WTC11 (cell line): ENCODE results near the gene RPS6KC1. TPM values are rescaled to one million over a fixed set of nuclear protein-coding genes. Genes with fewer than 3 reads are reported as not detected.

Experiments
- ATAC-seq: fragments of 200-7000 bp; cut with Tn5 transposase; 2 replicates; pipeline ENCODE4 v1.10.0; 2021; ENCODE audit warnings: mild to moderate bottlenecking, moderate library complexity
- CTCF ChIA-PET: fragments of 300-600 bp; sonication (Branson Sonifier 250); formaldehyde crosslinking; loops from one replicate; lab custom pipeline; 2021; ENCODE audit warnings: antibody characterized with exemption; lab: Charles Lee
- POLR2A ChIA-PET: fragments of 350-600 bp; sonication (Branson Sonifier 250); formaldehyde crosslinking; loops from one replicate; lab custom pipeline; 2021; ENCODE audit warnings: antibody characterized with exemption; lab: Charles Lee
- DNase-seq: peaks from one replicate; pipeline ENCODE4 v3.0.0; 2021; ENCODE audit warnings: low spot score
- H3K27ac Mint-ChIP-seq: 2 replicates; pipeline ENCODE4 v1.8.0; 2021; ENCODE audit warnings: mixed read lengths
- H3K27me3 Mint-ChIP-seq: 2 replicates; pipeline ENCODE4 v1.8.0; 2021; ENCODE audit warnings: low read depth, mild to moderate bottlenecking, moderate library complexity, mixed read lengths
- H3K36me3 Mint-ChIP-seq: 2 replicates; pipeline ENCODE4 v1.8.0; 2021; ENCODE audit warnings: mixed read lengths
- H3K4me1 Mint-ChIP-seq: 2 replicates; pipeline ENCODE4 v1.8.0; 2022; ENCODE audit warnings: mixed read lengths
- H3K4me3 Mint-ChIP-seq: 2 replicates; pipeline ENCODE4 v1.8.0; 2021; ENCODE audit warnings: mild to moderate bottlenecking, moderate library complexity, mixed read lengths
- H3K9me3 Mint-ChIP-seq: 2 replicates; pipeline ENCODE4 v1.8.0; 2021; ENCODE audit warnings: mixed read lengths
- ATF1 ChIP-seq: sonication (generic); formaldehyde crosslinking; IDR thresholded peaks from 2 replicates; pipeline ENCODE4 v1.8.1; 2023; ENCODE audit warnings: mild to moderate bottlenecking, moderate library complexity, missing genetic modification reagents
- ATF3 ChIP-seq: sonication (generic); formaldehyde crosslinking; conservative IDR thresholded peaks from 2 replicates; pipeline ENCODE4 v1.8.1; 2022; ENCODE audit warnings: mild to moderate bottlenecking, missing genetic modification reagents
- CBFB ChIP-seq: sonication (generic); formaldehyde crosslinking; IDR thresholded peaks from 2 replicates; pipeline ENCODE4 v1.8.1; 2022; ENCODE audit warnings: mild to moderate bottlenecking, low read depth, missing genetic modification reagents
- ERG ChIP-seq: fragments of 250-450 bp; sonication (Bioruptor Pico); IDR thresholded peaks from 2 replicates; pipeline ENCODE4 v1.8.0; 2021; ENCODE audit warnings: mild to moderate bottlenecking
- ESRRA ChIP-seq: sonication (generic); formaldehyde crosslinking; IDR thresholded peaks from 2 replicates; pipeline ENCODE4 v1.8.1; 2022; ENCODE audit warnings: mild to moderate bottlenecking, missing genetic modification reagents, borderline replicate concordance
- ETV6 ChIP-seq: sonication (generic); formaldehyde crosslinking; IDR thresholded peaks from 2 replicates; pipeline ENCODE4 v1.8.1; 2022; ENCODE audit warnings: mild to moderate bottlenecking, missing genetic modification reagents
- GRHL2 ChIP-seq: fragments of 250-450 bp; sonication (Bioruptor Pico); IDR thresholded peaks from 2 replicates; pipeline ENCODE4 v1.8.0; 2022; ENCODE audit warnings: mild to moderate bottlenecking, moderate library complexity; ENCODE audit not compliant: insufficient replicate concordance, severe bottlenecking
- GTF2I ChIP-seq: fragments of 250-450 bp; sonication (Bioruptor Pico); conservative IDR thresholded peaks from 2 replicates; pipeline ENCODE4 v1.4.0; 2021; ENCODE audit warnings: mild to moderate bottlenecking
- IRF2 ChIP-seq: sonication (generic); formaldehyde crosslinking; IDR thresholded peaks from 2 replicates; pipeline ENCODE4 v1.8.0; 2022; ENCODE audit warnings: low read depth, missing genetic modification reagents, borderline replicate concordance
- JUN ChIP-seq: sonication (generic); formaldehyde crosslinking; IDR thresholded peaks from 2 replicates; pipeline ENCODE4 v1.8.0; 2023; ENCODE audit warnings: mild to moderate bottlenecking, missing genetic modification reagents
- NR1H2 ChIP-seq: sonication (generic); formaldehyde crosslinking; IDR thresholded peaks from 2 replicates; pipeline ENCODE4 v1.9.0; 2021; ENCODE audit warnings: mild to moderate bottlenecking, moderate library complexity, missing genetic modification reagents
- PRRX2 ChIP-seq: fragments of 250-450 bp; sonication (Bioruptor Pico); IDR thresholded peaks from 2 replicates; pipeline ENCODE4 v1.8.0; 2021; ENCODE audit warnings: mild to moderate bottlenecking
- SMAD4 ChIP-seq: sonication (generic); formaldehyde crosslinking; IDR thresholded peaks from 2 replicates; pipeline ENCODE4 v1.8.0; 2022; ENCODE audit warnings: mild to moderate bottlenecking, missing genetic modification reagents
- SP1 ChIP-seq: sonication (generic); formaldehyde crosslinking; conservative IDR thresholded peaks from 2 replicates; pipeline ENCODE4 v1.8.1; 2022; ENCODE audit warnings: missing genetic modification reagents
- STAT6 ChIP-seq: sonication (generic); formaldehyde crosslinking; conservative IDR thresholded peaks from 2 replicates; pipeline ENCODE4 v1.8.1; 2023; ENCODE audit warnings: mild to moderate bottlenecking, low read depth, missing genetic modification reagents, moderate library complexity
- ZBTB21 ChIP-seq: sonication (generic); formaldehyde crosslinking; IDR thresholded peaks from 2 replicates; pipeline ENCODE4 v1.8.1; 2023; ENCODE audit warnings: mild to moderate bottlenecking, missing genetic modification reagents, borderline replicate concordance
- ZBTB43 ChIP-seq: sonication (generic); formaldehyde crosslinking; IDR thresholded peaks from 2 replicates; pipeline ENCODE4 v1.8.1; 2023; ENCODE audit warnings: mild to moderate bottlenecking, missing genetic modification reagents
- ZMAT4 ChIP-seq: fragments of 250-450 bp; sonication (Bioruptor Pico); IDR thresholded peaks from 2 replicates; pipeline ENCODE4 v1.9.0; 2021; ENCODE audit warnings: mild to moderate bottlenecking
- ZNF138 ChIP-seq: sonication (generic); formaldehyde crosslinking; conservative IDR thresholded peaks from 2 replicates; pipeline ENCODE4 v1.8.1; 2022; ENCODE audit warnings: mild to moderate bottlenecking, moderate library complexity, missing genetic modification reagents
- ZNF281 ChIP-seq: sonication (generic); formaldehyde crosslinking; IDR thresholded peaks from 2 replicates; pipeline ENCODE4 v1.8.0; 2023; ENCODE audit warnings: mild to moderate bottlenecking, missing genetic modification reagents
- ZNF317 ChIP-seq: sonication (generic); formaldehyde crosslinking; IDR thresholded peaks from 2 replicates; pipeline ENCODE4 v1.8.1; 2023; ENCODE audit warnings: low read depth, mild to moderate bottlenecking, moderate library complexity, missing genetic modification reagents, borderline replicate concordance
- ZNF416 ChIP-seq: fragments of 250-450 bp; sonication (Bioruptor Pico); IDR thresholded peaks from 2 replicates; pipeline ENCODE4 v1.9.0; 2021; ENCODE audit warnings: mild to moderate bottlenecking, inconsistent platforms
- ZNF425 ChIP-seq: fragments of 250-450 bp; sonication (Bioruptor Pico); conservative IDR thresholded peaks from 2 replicates; pipeline ENCODE4 v1.9.0; 2021; ENCODE audit warnings: mild to moderate bottlenecking
- total RNA-seq: library from RNA; stranded (reverse); gene quantifications from 3 replicates; pipeline ENCODE4 v1.2.3, GENCODE V29; 2021

RPS6KC1 gene
- total RNA-seq, 1 experiment from 2014 or later: 17.4 TPM

- Mint-ChIP-seq H3K27ac (no peak overlapping the region), H3K4me3 (no peak overlapping the region), H3K36me3 (no peaks in the 10 kb centered on the region), H3K4me1 (peaks cover 14% of the 10 kb centered on the region), H3K27me3 (no peaks in the 10 kb centered on the region), H3K9me3 (peaks cover 13% of the 10 kb centered on the region)
- CTCF ChIA-PET: no interaction called here
- ATAC-seq (no peak), DNase-seq (no peak)
- TF ChIP-seq SMAD4 (CRISPR knock-in tag) (no peak), ZMAT4 (no peak), STAT6 (CRISPR knock-in tag) (no peak), IRF2 (CRISPR knock-in tag) (no peak), ZNF281 (CRISPR knock-in tag) (no peak), NR1H2 (CRISPR knock-in tag) (no peak), PRRX2 (CRISPR knock-in tag) (no peak)
- TF ChIP-seq, all 79 proteins: peak for 0
- POLR2A ChIA-PET: no interaction called here
Measured at GRCh38 chr1:213138892-213139291, 87.9 kb downstream of the RPS6KC1 start.

GRCh38 chr1:213148905-213149304, 97.9 kb downstream of the RPS6KC1 start:
- ATAC-seq (no peak), DNase-seq (no peak)
- ChIA-PET POLR2A (no interaction called here), CTCF (no interaction called here)
- Mint-ChIP-seq H3K27ac (no peak overlapping the region), H3K4me3 (no peak overlapping the region), H3K4me1 (no peaks in the 10 kb centered on the region), H3K9me3 (peaks cover 26% of the 10 kb centered on the region), H3K36me3 (peaks cover 17% of the 10 kb centered on the region), H3K27me3 (no peaks in the 10 kb centered on the region)
- no peak for TF ChIP-seq ATF3 (CRISPR knock-in tag)
- no peak for TF ChIP-seq ATF1
- TF ChIP-seq ZNF416: no peak
- no peak for TF ChIP-seq ZBTB43 (CRISPR knock-in tag)
- no peak for TF ChIP-seq ZNF317 (CRISPR knock-in tag)
- no peak for TF ChIP-seq ERG (CRISPR knock-in tag)
- TF ChIP-seq ZNF425 (CRISPR knock-in tag): no peak
- no peak for TF ChIP-seq CBFB (CRISPR knock-in tag)
- TF ChIP-seq JUN (CRISPR knock-in tag): no peak
- no peak for TF ChIP-seq ESRRA (CRISPR knock-in tag)
- no peak for TF ChIP-seq ETV6
- TF ChIP-seq SP1 (CRISPR knock-in tag): no peak
- TF ChIP-seq GTF2I: no peak
- TF ChIP-seq GRHL2: no peak
- no peak for TF ChIP-seq ZBTB21 (CRISPR knock-in tag)
- no peak for TF ChIP-seq ZNF138 (CRISPR knock-in tag)
